Fibroblast of skin of scalp (primary cell): ENCODE results near the gene KCTD5.
"Not testable (repeated sequence)": the region's sequence is repeated elsewhere in the genome, so short reads cannot be mapped to it uniquely, and the experiment has no call there.

ENCODE experiments used
- DNase-seq: peaks from one replicate; pipeline ENCODE4 v3.0.0-alpha.2; 2013

KCTD5 gene

GRCh38 chr16:2673066-2673999, 9.0 kb upstream of the KCTD5 start:
- DNase-seq, result peak; percentile 96

- no peak for DNase-seq
Observed at GRCh38 chr16:2675021-2675420, 7.3 kb upstream of the KCTD5 start.

GRCh38 chr16:2675714-2676113, 6.6 kb upstream of the KCTD5 start:
- no peak for DNase-seq

GRCh38 chr16:2676937-2677336, 5.4 kb upstream of the KCTD5 start:
- DNase-seq, result not testable (repeated sequence)

GRCh38 chr16:2678206-2678965, 3.9 kb upstream of the KCTD5 start:
- not testable (repeated sequence) for DNase-seq

GRCh38 chr16:2679902-2680301, 2.4 kb upstream of the KCTD5 start:
- DNase-seq, result not testable (repeated sequence)

- DNase-seq, result not testable (repeated sequence)
Observed at GRCh38 chr16:2680360-2680759, 2.0 kb upstream of the KCTD5 start.

- DNase-seq, result not testable (repeated sequence)
Observed at GRCh38 chr16:2683041-2683440, 718 bp downstream of the KCTD5 start.

GRCh38 chr16:2686075-2686474, 3.8 kb downstream of the KCTD5 start:
- DNase-seq, result not testable (repeated sequence)

GRCh38 chr16:2686912-2687507, 4.7 kb downstream of the KCTD5 start:
- DNase-seq, result no peak

GRCh38 chr16:2687531-2688308, 5.4 kb downstream of the KCTD5 start:
- no peak for DNase-seq

- not testable (repeated sequence) for DNase-seq
Observed at GRCh38 chr16:2689422-2689821, 7.1 kb downstream of the KCTD5 start.

GRCh38 chr16:2689968-2690801, 7.9 kb downstream of the KCTD5 start:
- no peak for DNase-seq

GRCh38 chr16:2690852-2691251, 8.5 kb downstream of the KCTD5 start:
- no peak for DNase-seq

GRCh38 chr16:2691491-2692248, 9.3 kb downstream of the KCTD5 start:
- DNase-seq, result no peak

GRCh38 chr16:2692251-2692947, 10.1 kb downstream of the KCTD5 start:
- DNase-seq, result no peak

- DNase-seq, result no peak
Observed at GRCh38 chr16:2692948-2693651, 10.8 kb downstream of the KCTD5 start.

GRCh38 chr16:2696601-2697250, 14.4 kb downstream of the KCTD5 start:
- not testable (repeated sequence) for DNase-seq
